NB4 (cell line): ENCODE data around the gene PITX1.

Source experiments
- CTCF ChIP-seq: IDR thresholded peaks from one replicate; pipeline ENCODE4 v1.5.1; 2012; ENCODE audit warnings: low read depth, low read length
- MAX ChIP-seq: IDR thresholded peaks from 2 replicates; pipeline ENCODE4 v1.6.1; 2011; ENCODE audit warnings: low read depth, low read length
- MYC ChIP-seq: IDR thresholded peaks from 2 replicates; pipeline ENCODE4 v1.6.1; 2011; ENCODE audit warnings: low read depth, low read length
- POLR2A ChIP-seq: IDR thresholded peaks from 2 replicates; pipeline ENCODE4 v1.6.1; 2011; ENCODE audit warnings: mild to moderate bottlenecking; ENCODE audit not compliant: insufficient read length; ENCODE audit errors: extremely low read depth

- TF ChIP-seq CTCF, result no peak
- TF ChIP-seq POLR2A, result no peak
- TF ChIP-seq MAX, result no peak
- TF ChIP-seq MYC, result no peak
These were observed 1.6 kb upstream of the PITX1 start for GRCh38 chr5:135035678-135036030.
